Astrocyte (in vitro differentiated cells and primary cell): ENCODE results near the gene SPAG8.

Experiments
- CTCF ChIP-seq: IDR thresholded peaks from 2 replicates; pipeline ENCODE4 v1.5.1; 2011; ENCODE audit warnings: low read depth, mild to moderate bottlenecking, inconsistent platforms, low read length, moderate library complexity; ENCODE audit not compliant: insufficient read depth
- EZH2 ChIP-seq: IDR thresholded peaks from 2 replicates; pipeline ENCODE4 v1.6.1; 2012; ENCODE audit warnings: mild to moderate bottlenecking, low read length, inconsistent platforms; ENCODE audit not compliant: insufficient read depth

GRCh38 chr9:35852876-35853865 lies 41.1 kb upstream of the SPAG8 start:
- TF ChIP-seq CTCF (no peak), EZH2 (no peak)
